SIG-M5 treated with dmso at 0.1 percent for 504 hours (cell line): ENCODE results near the gene MMS19.
"Not testable (repeated sequence)": the region's sequence is repeated elsewhere in the genome, so short reads cannot be mapped to it uniquely, and the experiment has no call there.

Experiments
- DNase-seq: peaks from one replicate; lab custom pipeline; 2025; ENCODE audit not compliant: unreplicated experiment; lab: John Stamatoyannopoulos, UW

MMS19 gene

GRCh38 chr10:97529685-97530465 is 31.7 kb upstream of the MMS19 start:
- no peak for DNase-seq

- not testable (repeated sequence) for DNase-seq
Observed at GRCh38 chr10:97528876-97529275, 30.7 kb upstream of the MMS19 start.

GRCh38 chr10:97525683-97526110 is 27.5 kb upstream of the MMS19 start:
- DNase-seq: no peak

- no peak for DNase-seq
Observed at GRCh38 chr10:97525086-97525485, 26.9 kb upstream of the MMS19 start.

- DNase-seq: no peak
Observed at GRCh38 chr10:97522937-97523336, 24.7 kb upstream of the MMS19 start.

- no peak for DNase-seq
Observed at GRCh38 chr10:97522071-97522470, 23.8 kb upstream of the MMS19 start.

- DNase-seq: no peak
Observed at GRCh38 chr10:97520978-97521761, 22.9 kb upstream of the MMS19 start.

GRCh38 chr10:97520520-97520919 is 22.3 kb upstream of the MMS19 start:
- DNase-seq: no peak

- DNase-seq: no peak
Observed at GRCh38 chr10:97519342-97519741, 21.1 kb upstream of the MMS19 start.

- no peak for DNase-seq
Observed at GRCh38 chr10:97518301-97519043, 20.2 kb upstream of the MMS19 start.

GRCh38 chr10:97517778-97518300 is 19.6 kb upstream of the MMS19 start:
- no peak for DNase-seq

- DNase-seq: no peak
Observed at GRCh38 chr10:97517096-97517750, 19.0 kb upstream of the MMS19 start.

- no peak for DNase-seq
Observed at GRCh38 chr10:97515271-97515978, 17.2 kb upstream of the MMS19 start.

GRCh38 chr10:97514344-97514743 is 16.1 kb upstream of the MMS19 start:
- no peak for DNase-seq

- DNase-seq: no peak
Observed at GRCh38 chr10:97512993-97513392, 14.8 kb upstream of the MMS19 start.

- no peak for DNase-seq
Observed at GRCh38 chr10:97511711-97512440, 13.7 kb upstream of the MMS19 start.

- DNase-seq: no peak
Observed at GRCh38 chr10:97510686-97511085, 12.5 kb upstream of the MMS19 start.

- no peak for DNase-seq
Observed at GRCh38 chr10:97509120-97509680, 11.0 kb upstream of the MMS19 start.

GRCh38 chr10:97508342-97508741 is 10.1 kb upstream of the MMS19 start:
- no peak for DNase-seq
